H1 (cell line): ENCODE measurements around the gene STARD9.

ENCODE experiments used
- ATF3 ChIP-seq: IDR thresholded peaks from 2 replicates; pipeline ENCODE4 v1.6.1; 2011; ENCODE audit warnings: low read depth, mild to moderate bottlenecking, low read length; ENCODE audit not compliant: insufficient read depth
- CHD1 ChIP-seq: IDR thresholded peaks from 2 replicates; pipeline ENCODE4 v1.6.1; 2012; ENCODE audit warnings: low read depth, low read length, improper control_type of control experiment
- CTCF ChIP-seq, 3 experiments: IDR thresholded peaks; 1 replicate in 2 of 3; 2 replicates in 1 of 3; pipeline versions ENCODE4 v1.5.1 to v1.6.1; 2011; ENCODE audit warnings: low read length in 3 of 3, mild to moderate bottlenecking in 3 of 3, inconsistent platforms in 2 of 3, low read depth in 1 of 3, moderate library complexity in 1 of 3; ENCODE audit not compliant: insufficient read depth in 1 of 3; ENCODE audit errors: control extremely low read depth in 1 of 3
- EP300 ChIP-seq, 2 experiments: IDR thresholded peaks; 1 replicate in 1 of 2; 2 replicates in 1 of 2; pipeline ENCODE4 v1.6.1; 2011 to 2012; ENCODE audit warnings: low read depth in 2 of 2, low read length in 2 of 2, mild to moderate bottlenecking in 2 of 2, borderline replicate concordance in 1 of 2, inconsistent platforms in 1 of 2, moderate library complexity in 1 of 2
- MAFK ChIP-seq: IDR thresholded peaks from 2 replicates; pipeline ENCODE4 v1.6.1; 2012; ENCODE audit warnings: low read depth, mild to moderate bottlenecking, improper control_type of control experiment, low read length
- MAX ChIP-seq: IDR thresholded peaks from 2 replicates; pipeline ENCODE4 v1.6.1; 2012; ENCODE audit warnings: inconsistent platforms
- POLR2A ChIP-seq, 2 experiments: IDR thresholded peaks; 1 replicate in 1 of 2; 2 replicates in 1 of 2; pipeline ENCODE4 v1.6.1; 2011; ENCODE audit warnings: low read depth in 2 of 2, low read length in 2 of 2, mild to moderate bottlenecking in 2 of 2; ENCODE audit errors: control extremely low read depth in 1 of 2
- RAD21 ChIP-seq, 2 experiments: IDR thresholded peaks in 1 of 2; conservative IDR thresholded peaks in 1 of 2; 2 replicates each; pipeline ENCODE4 v1.6.1; 2011; ENCODE audit warnings: low read depth in 2 of 2, low read length in 2 of 2, improper control_type of control experiment in 1 of 2, inconsistent platforms in 1 of 2, mild to moderate bottlenecking in 1 of 2, moderate library complexity in 1 of 2
- SP2 ChIP-seq: IDR thresholded peaks from 2 replicates; pipeline ENCODE4 v1.6.1; 2012; ENCODE audit warnings: mild to moderate bottlenecking, low read length, inconsistent platforms
- TBP ChIP-seq: IDR thresholded peaks from 2 replicates; pipeline ENCODE4 v1.6.1; 2011; ENCODE audit warnings: low read depth, low read length, improper control_type of control experiment
- TCF12 ChIP-seq: IDR thresholded peaks from 2 replicates; pipeline ENCODE4 v1.6.1; 2011; ENCODE audit warnings: low read depth, mild to moderate bottlenecking, low read length
- TEAD4 ChIP-seq: IDR thresholded peaks from 2 replicates; pipeline ENCODE4 v1.6.1; 2012; ENCODE audit warnings: low read depth, low read length, inconsistent platforms, mixed read lengths
- YY1 ChIP-seq: IDR thresholded peaks from 2 replicates; pipeline ENCODE4 v1.6.1; 2011; ENCODE audit warnings: low read depth, mild to moderate bottlenecking, low read length

- no peak for TF ChIP-seq CTCF (IDR thresholded peaks at IDR 0.05; ENCODE audit: control extremely low read depth in 1 of 3, insufficient read depth in 1 of 3, low read depth in 1 of 3, low read length in 3 of 3)
- TF ChIP-seq CHD1 = no peak
- TF ChIP-seq TEAD4 = no peak
- no peak for TF ChIP-seq TBP
- no peak for TF ChIP-seq EP300 (IDR thresholded peaks at IDR 0.05; ENCODE audit: borderline replicate concordance in 1 of 2, low read depth in 2 of 2, low read length in 2 of 2)
- TF ChIP-seq YY1 = no peak
- TF ChIP-seq MAX = no peak
- no peak for TF ChIP-seq SP2
- no peak for TF ChIP-seq MAFK
- TF ChIP-seq POLR2A (IDR thresholded peaks at IDR 0.05; ENCODE audit: control extremely low read depth in 1 of 2, low read depth in 2 of 2, low read length in 2 of 2) = no peak
- TF ChIP-seq TCF12 = no peak
- no peak for TF ChIP-seq ATF3
- TF ChIP-seq RAD21 (IDR thresholded peaks at IDR 0.05 in 1 of 2, conservative IDR thresholded peaks at IDR 0.05 in 1 of 2; ENCODE audit: low read depth in 2 of 2, low read length in 2 of 2) = no peak
These were observed 104.1 kb downstream of the STARD9 start for GRCh38 chr15:42679285-42680141.
